ENCODE results near the gene ABTB2. TPM values are rescaled to one million over a fixed set of nuclear protein-coding genes. Genes with fewer than 3 reads are reported as not detected.
"Not testable (repeated sequence)": the region's sequence is repeated elsewhere in the genome, so short reads cannot be mapped to it uniquely, and the experiment has no call there.

Gene ABTB2
- total and polyA plus RNA-seq, 12 donors: 2.5 to 19.1 (median 14.2) TPM

GRCh38 chr11:34397120-34397519 lies 39.3 kb upstream of the ABTB2 start:
- intact Hi-C loops (cut with DNase I): no loop called here
- no peak for ATAC-seq

GRCh38 chr11:34395916-34396550 lies 38.2 kb upstream of the ABTB2 start:
- Histone ChIP-seq H3K4me1 (peaks cover 0 to 4% (median 0%) of the 10 kb centered on the region in 9 donors), H3K27me3 (peaks cover 0 to 3% (median 0%) of the 10 kb centered on the region in 7 donors), H3K27ac (peak overlapping the region in 1 of 10 donors; percentile 6), H3K4me3 (no peak overlapping the region), H3K36me3 (no peaks in the 10 kb centered on the region), H3K9me3 (peaks cover 0 to 20% (median 9%) of the 10 kb centered on the region in 11 donors)
- TF ChIP-seq CTCF (IDR thresholded peaks at IDR 0.05): no peak
- DNase-seq (no peak), ATAC-seq (peak in 1 of 8 donors; percentile 70)
- WGBS, 2 donors: 63 to 67% methylated on average over 1 of the region's 1 CpG
- intact Hi-C loops (cut with DNase I): no loop called here

More at GRCh38 chr11:34397120-34397519, 39.3 kb upstream of the ABTB2 start:
- TF ChIP-seq CTCF (IDR thresholded peaks at IDR 0.05): no peak
- Histone ChIP-seq H3K27me3 (peaks cover 0 to 3% (median 0%) of the 10 kb centered on the region in 7 donors), H3K4me1 (peaks cover 0 to 4% (median 0%) of the 10 kb centered on the region in 9 donors), H3K4me3 (no peak overlapping the region), H3K27ac (no peak overlapping the region), H3K36me3 (no peaks in the 10 kb centered on the region), H3K9me3 (peaks cover 0 to 20% (median 9%) of the 10 kb centered on the region in 11 donors)
- 70 to 88% methylated on average over 1 of the region's 1 CpG for WGBS, 2 donors
- DNase-seq: no peak

- ATAC-seq (no peak), DNase-seq (no peak)
- Histone ChIP-seq H3K4me3 (no peak overlapping the region), H3K9me3 (peaks cover 0 to 20% (median 9%) of the 10 kb centered on the region in 11 donors), H3K27ac (no peak overlapping the region), H3K36me3 (no peaks in the 10 kb centered on the region), H3K4me1 (peaks cover 0 to 4% (median 0%) of the 10 kb centered on the region in 9 donors), H3K27me3 (no peaks in the 10 kb centered on the region)
- intact Hi-C loops (cut with DNase I): no loop called here
- WGBS, 2 donors: 65 to 80% methylated on average over 6 of the region's 6 CpGs
- no peak for TF ChIP-seq CTCF (IDR thresholded peaks at IDR 0.05)
Observed at GRCh38 chr11:34394771-34395300, 37.0 kb upstream of the ABTB2 start.

GRCh38 chr11:34387653-34388052 lies 29.8 kb upstream of the ABTB2 start:
- Histone ChIP-seq H3K4me3 (no peak overlapping the region), H3K9me3 (peaks cover 0 to 6% (median 0%) of the 10 kb centered on the region in 11 donors), H3K27ac (no peak overlapping the region), H3K36me3 (no peaks in the 10 kb centered on the region), H3K4me1 (no peaks in the 10 kb centered on the region), H3K27me3 (no peaks in the 10 kb centered on the region)
- no peak for TF ChIP-seq CTCF (IDR thresholded peaks at IDR 0.05)
- ATAC-seq (no peak), DNase-seq (no peak)
- intact Hi-C loops (cut with DNase I): loop anchor here in 1 of 10 donors (10.0 kb wide), 1 partner anchor 373 kb away; no protein-coding TSS in a partner anchor
- WGBS, 2 donors: 94 to 96% methylated on average over 1 of the region's 1 CpG

- DNase-seq, H3K27ac ChIP-seq, H3K9me3 ChIP-seq, H3K4me3 ChIP-seq, H3K4me1 ChIP-seq, ATAC-seq, H3K27me3 ChIP-seq, H3K36me3 ChIP-seq: not testable (repeated sequence)
- intact Hi-C loops (cut with DNase I): loop anchor here in 1 of 10 donors (10.0 kb wide), 1 partner anchor 372 kb away; no protein-coding TSS in a partner anchor
- WGBS, 2 donors: 93 to 94% methylated on average over 2 of the region's 2 CpGs
Observed at GRCh38 chr11:34386356-34386755, 28.5 kb upstream of the ABTB2 start.
